GM23338 (cell line): ENCODE data around the gene FBXO34.

Experiments
- EZH2 ChIP-seq: fragments of 200-600 bp; sonication (generic); IDR thresholded peaks from one replicate; pipeline ENCODE4 v1.8.0; 2017; ENCODE audit warnings: antibody characterized with exemption, mild to moderate bottlenecking, low read depth; ENCODE audit not compliant: unreplicated experiment
- EZH2phosphoT487 ChIP-seq: fragments of 200-600 bp; sonication (generic); IDR thresholded peaks from one replicate; pipeline ENCODE4 v1.8.1; 2018; ENCODE audit warnings: antibody characterized with exemption; ENCODE audit not compliant: unreplicated experiment
- POLR2AphosphoS5 ChIP-seq: IDR thresholded peaks from 2 replicates; pipeline ENCODE4 v1.6.1; 2016; ENCODE audit warnings: antibody characterized with exemption, low read depth
- TF ChIP-seq, protein P1 (sequence below), 2 experiments: fragments of 200-600 bp in 1 of 2; sonication (generic) in 1 of 2; conservative IDR thresholded peaks; 2 replicates each; pipeline versions ENCODE4 v1.5.1 to v1.6.1; 2016 to 2017; ENCODE audit warnings: antibody characterized with exemption in 2 of 2, low read depth in 2 of 2, mild to moderate bottlenecking in 2 of 2, moderate library complexity in 1 of 2

DNA sequence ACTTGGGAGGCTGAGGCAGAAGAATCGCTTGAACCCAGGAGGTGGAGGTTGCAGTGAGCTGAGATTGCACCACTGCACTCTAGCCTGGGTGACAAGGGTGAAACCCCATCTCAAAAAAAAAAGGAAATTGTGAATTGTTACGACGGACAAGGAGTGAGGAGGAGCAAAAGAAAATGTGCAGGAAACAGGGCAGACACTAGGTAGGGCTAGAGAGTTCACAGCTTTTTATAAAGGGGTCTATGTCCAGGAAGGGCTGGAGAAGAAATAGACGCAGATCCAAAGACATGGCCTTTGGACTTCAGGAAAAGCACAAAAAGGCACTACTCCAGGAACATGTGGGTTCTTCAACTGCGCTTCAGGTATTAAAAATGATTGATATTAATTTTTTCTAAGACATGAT is 106.0 kb downstream of the FBXO34 start:
- TF ChIP-seq EZH2 (no peak), POLR2AphosphoS5 (no peak), EZH2phosphoT487 (no peak)
- TF ChIP-seq, protein P1, sequence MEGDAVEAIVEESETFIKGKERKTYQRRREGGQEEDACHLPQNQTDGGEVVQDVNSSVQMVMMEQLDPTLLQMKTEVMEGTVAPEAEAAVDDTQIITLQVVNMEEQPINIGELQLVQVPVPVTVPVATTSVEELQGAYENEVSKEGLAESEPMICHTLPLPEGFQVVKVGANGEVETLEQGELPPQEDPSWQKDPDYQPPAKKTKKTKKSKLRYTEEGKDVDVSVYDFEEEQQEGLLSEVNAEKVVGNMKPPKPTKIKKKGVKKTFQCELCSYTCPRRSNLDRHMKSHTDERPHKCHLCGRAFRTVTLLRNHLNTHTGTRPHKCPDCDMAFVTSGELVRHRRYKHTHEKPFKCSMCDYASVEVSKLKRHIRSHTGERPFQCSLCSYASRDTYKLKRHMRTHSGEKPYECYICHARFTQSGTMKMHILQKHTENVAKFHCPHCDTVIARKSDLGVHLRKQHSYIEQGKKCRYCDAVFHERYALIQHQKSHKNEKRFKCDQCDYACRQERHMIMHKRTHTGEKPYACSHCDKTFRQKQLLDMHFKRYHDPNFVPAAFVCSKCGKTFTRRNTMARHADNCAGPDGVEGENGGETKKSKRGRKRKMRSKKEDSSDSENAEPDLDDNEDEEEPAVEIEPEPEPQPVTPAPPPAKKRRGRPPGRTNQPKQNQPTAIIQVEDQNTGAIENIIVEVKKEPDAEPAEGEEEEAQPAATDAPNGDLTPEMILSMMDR (conservative IDR thresholded peaks at IDR 0.05; ENCODE audit: low read depth in 2 of 2) = peak in 1 of 2 experiments; percentile 32; a peak in 3 of 4 replicates
